ENCODE data around the gene REM1. TPM values are rescaled to one million over a fixed set of nuclear protein-coding genes. Genes with fewer than 3 reads are reported as not detected.

Gene REM1
- total RNA-seq, 1 experiment from 2014 or later = not detected

GRCh38 chr20:31496761-31497295, 21.7 kb downstream of the REM1 start:
- no TSS peak for BruUV-seq (replicated peaks)
- Histone ChIP-seq H3K36me3 (ENCODE audit: insufficient read depth, low read length, poor library complexity, severe bottlenecking) (no peaks in the 10 kb centered on the region), H3K4me1 (ENCODE audit: insufficient read depth, low read length, poor library complexity, severe bottlenecking) (no peaks in the 10 kb centered on the region), H3K27ac (ENCODE audit: low read depth, low read length, poor library complexity, severe bottlenecking) (no peak overlapping the region), H3K27me3 (replicated peaks; ENCODE audit: insufficient read depth, low read depth, low read length, poor library complexity) (no peaks in the 10 kb centered on the region), H3K4me3 (ENCODE audit: low read depth, low read length, poor library complexity, severe bottlenecking) (no peak overlapping the region), H3K9me3 (ENCODE audit: low read depth, low read length, poor library complexity, severe bottlenecking) (no peaks in the 10 kb centered on the region)
- TF ChIP-seq CTCF (conservative IDR thresholded peaks at IDR 0.05; ENCODE audit: low read depth, low read length) (no peak), EZH2 (IDR thresholded peaks at IDR 0.05; ENCODE audit: borderline replicate concordance, low read depth, low read length, poor library complexity, severe bottlenecking) (no peak)
- peak; percentile 32 for DNase-seq (ENCODE audit: low spot score)
- ChIA-PET POLR2A (ENCODE audit: low non-redundant PET) (no interaction called here), CTCF (no interaction called here)
- intact Hi-C loops (cut with micrococcal nuclease; ENCODE audit: unreplicated experiment) = no loop called here

DNA sequence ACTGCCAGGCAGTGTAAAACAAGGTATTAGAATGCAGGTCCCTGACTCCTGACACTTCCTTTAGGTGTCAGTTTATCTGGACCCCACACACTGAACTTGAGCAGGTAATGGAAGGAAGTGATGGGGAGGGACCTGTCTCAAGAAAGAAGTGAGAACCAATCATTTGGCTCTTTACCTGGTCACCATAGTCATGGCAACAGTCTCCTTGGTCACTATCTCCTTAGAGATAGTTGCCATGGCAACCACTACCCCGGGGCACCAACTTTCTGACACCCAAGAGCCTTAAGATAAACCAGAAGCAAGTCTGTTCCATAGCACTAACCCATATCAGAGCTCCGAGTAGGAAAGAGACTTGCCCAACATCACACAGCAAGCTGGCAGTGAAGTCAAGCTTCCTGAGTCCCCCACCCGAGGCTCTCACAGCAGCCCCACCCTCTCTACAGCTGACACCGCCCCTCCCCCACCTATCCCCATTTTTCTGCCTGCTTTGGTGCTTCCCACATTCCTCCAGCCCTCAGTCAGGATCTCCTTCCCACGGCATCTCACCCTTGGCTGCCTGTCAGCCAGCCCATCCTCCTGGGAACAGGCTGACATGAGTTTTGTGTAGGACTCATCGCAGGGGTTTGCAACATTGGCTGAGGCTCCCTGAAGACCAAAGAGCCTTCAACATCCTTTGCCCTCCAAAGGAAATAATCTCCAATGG, 22.9 kb downstream of the REM1 start:
- intact Hi-C loops (cut with micrococcal nuclease; ENCODE audit: unreplicated experiment) = no loop called here
- H3K36me3 ChIP-seq (ENCODE audit: insufficient read depth, low read length, poor library complexity, severe bottlenecking) = no peaks in the 10 kb centered on the region
- POLR2A ChIA-PET (ENCODE audit: low non-redundant PET) = no interaction called here
- no peak for DNase-seq (ENCODE audit: low spot score)
- no peak overlapping the region for H3K4me3 ChIP-seq (ENCODE audit: low read depth, low read length, poor library complexity, severe bottlenecking)
- no peaks in the 10 kb centered on the region for H3K27me3 ChIP-seq (replicated peaks; ENCODE audit: insufficient read depth, low read depth, low read length, poor library complexity)
- no peaks in the 10 kb centered on the region for H3K9me3 ChIP-seq (ENCODE audit: low read depth, low read length, poor library complexity, severe bottlenecking)
- H3K4me1 ChIP-seq (ENCODE audit: insufficient read depth, low read length, poor library complexity, severe bottlenecking) = no peaks in the 10 kb centered on the region
- no TSS peak for BruUV-seq (replicated peaks)
- no peak overlapping the region for H3K27ac ChIP-seq (ENCODE audit: low read depth, low read length, poor library complexity, severe bottlenecking)
- TF ChIP-seq EZH2 (IDR thresholded peaks at IDR 0.05; ENCODE audit: borderline replicate concordance, low read depth, low read length, poor library complexity, severe bottlenecking) (no peak), CTCF (conservative IDR thresholded peaks at IDR 0.05; ENCODE audit: low read depth, low read length) (no peak)
- CTCF ChIA-PET = no interaction called here

GRCh38 chr20:31500527-31500926, 25.4 kb downstream of the REM1 start:
- H3K36me3 ChIP-seq (ENCODE audit: insufficient read depth, low read length, poor library complexity, severe bottlenecking) = no peaks in the 10 kb centered on the region
- POLR2A ChIA-PET (ENCODE audit: low non-redundant PET) = no interaction called here
- H3K4me3 ChIP-seq (ENCODE audit: low read depth, low read length, poor library complexity, severe bottlenecking) = no peak overlapping the region
- BruUV-seq (replicated peaks) = no TSS peak
- no peak for DNase-seq (ENCODE audit: low spot score)
- H3K4me1 ChIP-seq (ENCODE audit: insufficient read depth, low read length, poor library complexity, severe bottlenecking) = no peaks in the 10 kb centered on the region
- intact Hi-C loops (cut with micrococcal nuclease; ENCODE audit: unreplicated experiment) = no loop called here
- CTCF ChIA-PET = interaction anchor here (1.7 kb wide), 1 partner anchor 40 kb away, joined by 5 read pairs; no protein-coding TSS in a partner anchor
- TF ChIP-seq CTCF (conservative IDR thresholded peaks at IDR 0.05; ENCODE audit: low read depth, low read length) = no peak
- TF ChIP-seq EZH2 (IDR thresholded peaks at IDR 0.05; ENCODE audit: borderline replicate concordance, low read depth, low read length, poor library complexity, severe bottlenecking) = no peak
- H3K9me3 ChIP-seq (ENCODE audit: low read depth, low read length, poor library complexity, severe bottlenecking) = no peaks in the 10 kb centered on the region
- no peak overlapping the region for H3K27ac ChIP-seq (ENCODE audit: low read depth, low read length, poor library complexity, severe bottlenecking)
- no peaks in the 10 kb centered on the region for H3K27me3 ChIP-seq (replicated peaks; ENCODE audit: insufficient read depth, low read depth, low read length, poor library complexity)

Data from A673 (cell line).